Smooth muscle cell (in vitro differentiated cells): ENCODE data around the gene UNKL. TPM values are rescaled to one million over a fixed set of nuclear protein-coding genes. Genes with fewer than 3 reads are reported as not detected.

Source experiments
- DNase-seq: peaks from one replicate; lab custom pipeline; 2025; ENCODE audit not compliant: unreplicated experiment; lab: John Stamatoyannopoulos, UW
- H2AFZ ChIP-seq: fragments of 200-600 bp; sonication (generic); 2 replicates; pipeline ENCODE4 v1.6.0; 2016; ENCODE audit warnings: antibody characterized with exemption, low read depth, mild to moderate bottlenecking
- H3F3A ChIP-seq: fragments of 200-600 bp; sonication (generic); 2 replicates; pipeline ENCODE4 v1.6.0; 2017; ENCODE audit warnings: antibody characterized with exemption, low read depth
- H3K27ac ChIP-seq: fragments of 200-600 bp; sonication (generic); 2 replicates; pipeline ENCODE4 v1.5.1; 2016; ENCODE audit warnings: low read depth, mild to moderate bottlenecking
- H3K27me3 ChIP-seq: fragments of 200-600 bp; sonication (generic); 2 replicates; pipeline ENCODE4 v1.6.1; 2016; ENCODE audit warnings: low read depth, mild to moderate bottlenecking
- H3K36me3 ChIP-seq: fragments of 200-600 bp; sonication (generic); 2 replicates; pipeline ENCODE4 v1.5.1; 2016; ENCODE audit warnings: low read depth
- H3K4me1 ChIP-seq: fragments of 200-600 bp; sonication (generic); 2 replicates; pipeline ENCODE4 v1.5.1; 2016; ENCODE audit warnings: low read depth
- H3K4me2 ChIP-seq: fragments of 200-600 bp; sonication (generic); 2 replicates; pipeline ENCODE4 v1.6.0; 2016; ENCODE audit warnings: mild to moderate bottlenecking
- H3K4me3 ChIP-seq: fragments of 200-600 bp; sonication (generic); 2 replicates; pipeline ENCODE4 v1.5.1; 2016; ENCODE audit warnings: mild to moderate bottlenecking
- H3K79me2 ChIP-seq: fragments of 200-600 bp; sonication (generic); 2 replicates; pipeline ENCODE4 v1.6.0; 2016; ENCODE audit warnings: low read depth, mild to moderate bottlenecking
- H3K9ac ChIP-seq: fragments of 200-600 bp; sonication (generic); 2 replicates; pipeline ENCODE4 v1.6.0; 2016; ENCODE audit warnings: low read depth
- H3K9me3 ChIP-seq: fragments of 200-600 bp; sonication (generic); replicated peaks from 2 replicates; pipeline ENCODE4 v1.5.1; 2016; ENCODE audit warnings: low read depth
- H4K20me1 ChIP-seq: fragments of 200-600 bp; sonication (generic); 2 replicates; pipeline ENCODE4 v1.6.0; 2016; ENCODE audit warnings: low read depth
- CTCF ChIP-seq: fragments of 200-600 bp; sonication (generic); IDR thresholded peaks from 2 replicates; pipeline ENCODE4 v1.5.1; 2017; ENCODE audit warnings: borderline replicate concordance, mild to moderate bottlenecking, antibody characterized with exemption; ENCODE audit not compliant: insufficient read depth, poor library complexity, severe bottlenecking
- WGBS: methylation state at CpG from one replicate; pipeline ENCODE4 v1.1.7; 2016; ENCODE audit warnings: low lambda C conversion rate; 5-methylcytosine and 5-hydroxymethylcytosine counted together
- polyA plus RNA-seq: library from polyadenylated mRNA; unstranded; fragments of >200 nt; fragmentation: Nextera tagmentation; extraction: Ambion mirVana; gene quantifications from 2 replicates; pipeline ENCODE4 v1.2.1, GENCODE V29; 2016
- total RNA-seq: library from RNA; depleted of rRNA; stranded (reverse); fragments of >200 nt; gene quantifications from 2 replicates; pipeline ENCODE4 v1.2.3, GENCODE V29; 2014

The UNKL gene
- total and polyA plus RNA-seq, 2 experiments from 2014 or later, result 5.2 to 6.2 TPM

GRCh38 chr16:1378087-1378803, 36.3 kb downstream of the UNKL start:
- H3K79me2 ChIP-seq, result no peaks in the 10 kb centered on the region
- no peaks in the 10 kb centered on the region for H3K9me3 ChIP-seq
- H3K27ac ChIP-seq, result no peak overlapping the region
- WGBS, result 65% methylated on average over 25 of the region's 25 CpGs
- peak overlapping the region; percentile 93 for H3K4me2 ChIP-seq
- no peak overlapping the region for H2AFZ ChIP-seq
- H4K20me1 ChIP-seq, result peaks cover 26% of the 10 kb centered on the region
- no peak for DNase-seq
- H3K4me3 ChIP-seq, result peak overlapping the region; percentile 57
- H3K4me1 ChIP-seq, result peaks cover 9% of the 10 kb centered on the region
- peak overlapping the region; percentile 25 for H3K9ac ChIP-seq
- no peaks in the 10 kb centered on the region for H3K27me3 ChIP-seq
- H3F3A ChIP-seq, result no peaks in the 10 kb centered on the region
- TF ChIP-seq CTCF, result no peak
- no peaks in the 10 kb centered on the region for H3K36me3 ChIP-seq

- no peak for DNase-seq
- 93% methylated on average over 10 of the region's 10 CpGs for WGBS
- H3K4me2 ChIP-seq, result no peak overlapping the region
These were observed 37.0 kb downstream of the UNKL start for GRCh38 chr16:1377406-1378010.

GRCh38 chr16:1375741-1376410, 38.6 kb downstream of the UNKL start:
- no peaks in the 10 kb centered on the region for H3F3A ChIP-seq
- WGBS, result 96% methylated on average over 17 of the region's 19 CpGs

More at GRCh38 chr16:1377406-1378010, 37.0 kb downstream of the UNKL start:
- H3K9me3 ChIP-seq, result no peaks in the 10 kb centered on the region
- H2AFZ ChIP-seq, result no peak overlapping the region
- H3K27me3 ChIP-seq, result no peaks in the 10 kb centered on the region
- no peak overlapping the region for H3K9ac ChIP-seq
- H3K4me3 ChIP-seq, result no peak overlapping the region
- no peaks in the 10 kb centered on the region for H3K36me3 ChIP-seq
- peaks cover 26% of the 10 kb centered on the region for H4K20me1 ChIP-seq
- no peaks in the 10 kb centered on the region for H3F3A ChIP-seq
- H3K4me1 ChIP-seq, result peaks cover 9% of the 10 kb centered on the region
- no peak for TF ChIP-seq CTCF
- no peaks in the 10 kb centered on the region for H3K79me2 ChIP-seq
- H3K27ac ChIP-seq, result no peak overlapping the region

More at GRCh38 chr16:1375741-1376410, 38.6 kb downstream of the UNKL start:
- Histone ChIP-seq H3K79me2 (no peaks in the 10 kb centered on the region), H3K4me1 (peaks cover 9% of the 10 kb centered on the region), H3K27me3 (no peaks in the 10 kb centered on the region), H3K4me3 (no peak overlapping the region), H3K4me2 (no peak overlapping the region), H3K36me3 (no peaks in the 10 kb centered on the region), H3K9ac (no peak overlapping the region), H4K20me1 (peaks cover 26% of the 10 kb centered on the region), H2AFZ (no peak overlapping the region), H3K9me3 (no peaks in the 10 kb centered on the region), H3K27ac (no peak overlapping the region)
- DNase-seq, result no peak
- no peak for TF ChIP-seq CTCF
